GM23338 (cell line): ENCODE measurements around the gene ZNF648. TPM values are rescaled to one million over a fixed set of nuclear protein-coding genes. Genes with fewer than 3 reads are reported as not detected.

ENCODE experiments used
- ATAC-seq: fragments of 200-7000 bp; cut with Tn5 transposase; 3 replicates; pipeline ENCODE4 v1.9.1; 2020
- DNase-seq: peaks from one replicate; pipeline ENCODE4 v3.0.0-alpha.2; 2015; ENCODE audit warnings: low spot score
- H2AFZ ChIP-seq: fragments of 200-600 bp; sonication (generic); 2 replicates; pipeline ENCODE4 v1.8.0; 2016; ENCODE audit warnings: antibody characterized with exemption, mild to moderate bottlenecking, moderate library complexity
- H3F3A ChIP-seq: fragments of 200-600 bp; sonication (generic); replicated peaks from 2 replicates; pipeline ENCODE4 v1.8.0; 2017; ENCODE audit warnings: antibody characterized with exemption, mixed run types, low read depth
- H3K27ac ChIP-seq: fragments of 200-600 bp; sonication (generic); 2 replicates; pipeline ENCODE4 v1.6.1; 2016; ENCODE audit warnings: low read depth
- H3K27me3 ChIP-seq: fragments of 200-600 bp; sonication (generic); 2 replicates; pipeline ENCODE4 v1.8.0; 2016; ENCODE audit warnings: mild to moderate bottlenecking, mixed run types, moderate library complexity; ENCODE audit not compliant: insufficient read depth
- H3K36me3 ChIP-seq: fragments of 200-600 bp; sonication (generic); 2 replicates; pipeline ENCODE4 v1.8.0; 2016; ENCODE audit warnings: mild to moderate bottlenecking; ENCODE audit not compliant: insufficient read depth
- H3K4me1 ChIP-seq: fragments of 200-600 bp; sonication (generic); 2 replicates; pipeline ENCODE4 v1.8.0; 2016; ENCODE audit warnings: mild to moderate bottlenecking, moderate library complexity; ENCODE audit not compliant: insufficient read depth
- H3K4me2 ChIP-seq: fragments of 200-600 bp; sonication (generic); 2 replicates; pipeline ENCODE4 v1.7.1; 2017; ENCODE audit warnings: mixed run types
- H3K4me3 ChIP-seq: fragments of 200-600 bp; sonication (generic); 2 replicates; pipeline ENCODE4 v1.6.1; 2016; ENCODE audit warnings: mixed run types
- H3K79me2 ChIP-seq: fragments of 200-600 bp; sonication (generic); replicated peaks from 2 replicates; pipeline ENCODE4 v1.8.0; 2017; ENCODE audit warnings: mild to moderate bottlenecking; ENCODE audit not compliant: insufficient read depth
- H3K9me2 ChIP-seq: fragments of 200-600 bp; sonication (generic); 2 replicates; pipeline ENCODE4 v1.8.0; 2017; ENCODE audit not compliant: insufficient read depth
- H4K20me1 ChIP-seq: fragments of 200-600 bp; sonication (generic); replicated peaks from 2 replicates; pipeline ENCODE4 v1.8.0; 2017; ENCODE audit warnings: mild to moderate bottlenecking; ENCODE audit not compliant: insufficient read depth
- H3K27ac Mint-ChIP-seq: 2 replicates; pipeline ENCODE4 v1.8.0; 2020; ENCODE audit warnings: inconsistent platforms, mild to moderate bottlenecking, moderate library complexity, mixed read lengths
- H3K27me3 Mint-ChIP-seq: 3 replicates; pipeline ENCODE4 v1.8.0; 2022; ENCODE audit warnings: low read depth, mild to moderate bottlenecking, moderate library complexity, mixed read lengths, inconsistent platforms; ENCODE audit not compliant: insufficient read depth, poor library complexity
- H3K36me3 Mint-ChIP-seq: 3 replicates; pipeline ENCODE4 v1.8.0; 2021; ENCODE audit warnings: low read depth, mild to moderate bottlenecking, inconsistent platforms, moderate library complexity, mixed read lengths
- H3K4me1 Mint-ChIP-seq: 3 replicates; pipeline ENCODE4 v1.8.0; 2020; ENCODE audit warnings: mild to moderate bottlenecking, inconsistent platforms, mixed read lengths
- H3K4me3 Mint-ChIP-seq: 3 replicates; pipeline ENCODE4 v1.8.0; 2021; ENCODE audit warnings: moderate library complexity, mild to moderate bottlenecking, inconsistent platforms, mixed read lengths
- H3K9me3 Mint-ChIP-seq: 3 replicates; pipeline ENCODE4 v1.8.0; 2020; ENCODE audit warnings: moderate library complexity, mild to moderate bottlenecking, inconsistent platforms, mixed read lengths
- CREB1 ChIP-seq: fragments of 250-450 bp; sonication (Bioruptor Pico); IDR thresholded peaks from 2 replicates; pipeline ENCODE4 v1.5.0; 2020; ENCODE audit warnings: low read depth, mild to moderate bottlenecking, moderate library complexity
- EZH2 ChIP-seq: fragments of 200-600 bp; sonication (generic); IDR thresholded peaks from one replicate; pipeline ENCODE4 v1.8.0; 2017; ENCODE audit warnings: antibody characterized with exemption, mild to moderate bottlenecking, low read depth; ENCODE audit not compliant: unreplicated experiment
- EZH2phosphoT487 ChIP-seq: fragments of 200-600 bp; sonication (generic); IDR thresholded peaks from one replicate; pipeline ENCODE4 v1.8.1; 2018; ENCODE audit warnings: antibody characterized with exemption; ENCODE audit not compliant: unreplicated experiment
- JUNB ChIP-seq: IDR thresholded peaks from one replicate; pipeline ENCODE4 v1.6.1; 2016; ENCODE audit warnings: antibody characterized with exemption; ENCODE audit not compliant: unreplicated experiment
- NANOG ChIP-seq: IDR thresholded peaks from 2 replicates; pipeline ENCODE4 v1.6.1; 2016; ENCODE audit warnings: antibody characterized with exemption, borderline replicate concordance
- POLR2AphosphoS5 ChIP-seq: IDR thresholded peaks from 2 replicates; pipeline ENCODE4 v1.6.1; 2016; ENCODE audit warnings: antibody characterized with exemption, low read depth
- STAT1 ChIP-seq: IDR thresholded peaks from one replicate; pipeline ENCODE4 v1.6.1; 2016; ENCODE audit warnings: antibody characterized with exemption; ENCODE audit not compliant: unreplicated experiment
- ZNF114 ChIP-seq: fragments of 250-450 bp; sonication (Bioruptor Pico); IDR thresholded peaks from 2 replicates; pipeline ENCODE4 v1.5.0; 2020; ENCODE audit warnings: mild to moderate bottlenecking, moderate library complexity
- ZNF331 ChIP-seq: fragments of 250-450 bp; sonication (Bioruptor Pico); IDR thresholded peaks from 2 replicates; pipeline ENCODE4 v1.5.0; 2020; ENCODE audit warnings: low read depth, mild to moderate bottlenecking, moderate library complexity
- polyA plus RNA-seq: library from polyadenylated mRNA; unstranded; fragments of >200 nt; fragmentation: Nextera tagmentation; extraction: Ambion mirVana; gene quantifications from 2 replicates; pipeline ENCODE4 v1.2.1, GENCODE V29; 2016
- total RNA-seq: library from RNA; depleted of rRNA; stranded (reverse); fragments of >200 nt; shearing (Covaris generic); gene quantifications from 2 replicates; pipeline ENCODE4 v1.2.3, GENCODE V29; 2014
- TF ChIP-seq, protein P1 (sequence below): IDR thresholded peaks from one replicate; pipeline ENCODE4 v1.6.1; 2018; ENCODE audit warnings: antibody characterized with exemption; ENCODE audit not compliant: unreplicated experiment
- TF ChIP-seq, protein P2 (sequence below): fragments of 250-450 bp; sonication (Bioruptor Pico); IDR thresholded peaks from 2 replicates; pipeline ENCODE4 v1.5.0; 2020; ENCODE audit warnings: mild to moderate bottlenecking, moderate library complexity
- TF ChIP-seq, protein P3 (sequence below), 2 experiments: fragments of 200-600 bp in 1 of 2; sonication (generic) in 1 of 2; conservative IDR thresholded peaks; 2 replicates each; pipeline versions ENCODE4 v1.5.1 to v1.6.1; 2016 to 2017; ENCODE audit warnings: antibody characterized with exemption in 2 of 2, low read depth in 2 of 2, mild to moderate bottlenecking in 2 of 2, moderate library complexity in 1 of 2
- TF ChIP-seq, protein P4 (sequence below): IDR thresholded peaks from 2 replicates; pipeline ENCODE4 v1.6.1; 2016; ENCODE audit warnings: antibody characterized with exemption

ZNF648 gene
- total and polyA plus RNA-seq, 2 experiments from 2014 or later, result 0.24 to 1.2 TPM

DNA sequence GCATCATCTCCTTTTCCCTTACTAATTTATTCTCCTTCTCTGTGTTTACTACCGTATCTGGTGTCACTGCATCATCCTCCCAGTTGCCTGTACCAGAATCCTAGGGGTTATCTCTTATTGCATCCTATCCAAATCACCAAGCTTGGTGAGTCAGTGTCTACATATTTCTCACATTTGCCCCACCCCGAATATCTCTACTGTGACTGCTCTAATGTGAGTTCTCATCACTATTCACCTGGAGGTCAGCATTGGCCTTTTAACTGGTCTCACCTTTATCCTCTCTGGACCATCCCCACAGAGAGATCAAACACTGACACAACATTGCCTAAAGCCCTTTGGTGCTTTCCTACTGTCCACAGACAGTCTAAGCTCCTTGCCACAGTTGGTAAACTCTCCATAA, 45.7 kb upstream of the ZNF648 start:
- no peak for DNase-seq
- H3K4me1 ChIP-seq, result peaks cover 2% of the 10 kb centered on the region; the same call in 1 of the 2 replicates
- no peaks in the 10 kb centered on the region for H4K20me1 ChIP-seq
- Mint-ChIP-seq H3K36me3 (peaks cover 6% of the 10 kb centered on the region; the same call in 1 of the 3 replicates), H3K4me1 (peaks cover 13% of the 10 kb centered on the region), H3K4me3 (no peak overlapping the region), H3K27me3 (peaks cover 7% of the 10 kb centered on the region), H3K9me3 (no peaks in the 10 kb centered on the region; the same call in 1 of the 3 replicates), H3K27ac (no peak overlapping the region)
- TF ChIP-seq, protein P1, sequence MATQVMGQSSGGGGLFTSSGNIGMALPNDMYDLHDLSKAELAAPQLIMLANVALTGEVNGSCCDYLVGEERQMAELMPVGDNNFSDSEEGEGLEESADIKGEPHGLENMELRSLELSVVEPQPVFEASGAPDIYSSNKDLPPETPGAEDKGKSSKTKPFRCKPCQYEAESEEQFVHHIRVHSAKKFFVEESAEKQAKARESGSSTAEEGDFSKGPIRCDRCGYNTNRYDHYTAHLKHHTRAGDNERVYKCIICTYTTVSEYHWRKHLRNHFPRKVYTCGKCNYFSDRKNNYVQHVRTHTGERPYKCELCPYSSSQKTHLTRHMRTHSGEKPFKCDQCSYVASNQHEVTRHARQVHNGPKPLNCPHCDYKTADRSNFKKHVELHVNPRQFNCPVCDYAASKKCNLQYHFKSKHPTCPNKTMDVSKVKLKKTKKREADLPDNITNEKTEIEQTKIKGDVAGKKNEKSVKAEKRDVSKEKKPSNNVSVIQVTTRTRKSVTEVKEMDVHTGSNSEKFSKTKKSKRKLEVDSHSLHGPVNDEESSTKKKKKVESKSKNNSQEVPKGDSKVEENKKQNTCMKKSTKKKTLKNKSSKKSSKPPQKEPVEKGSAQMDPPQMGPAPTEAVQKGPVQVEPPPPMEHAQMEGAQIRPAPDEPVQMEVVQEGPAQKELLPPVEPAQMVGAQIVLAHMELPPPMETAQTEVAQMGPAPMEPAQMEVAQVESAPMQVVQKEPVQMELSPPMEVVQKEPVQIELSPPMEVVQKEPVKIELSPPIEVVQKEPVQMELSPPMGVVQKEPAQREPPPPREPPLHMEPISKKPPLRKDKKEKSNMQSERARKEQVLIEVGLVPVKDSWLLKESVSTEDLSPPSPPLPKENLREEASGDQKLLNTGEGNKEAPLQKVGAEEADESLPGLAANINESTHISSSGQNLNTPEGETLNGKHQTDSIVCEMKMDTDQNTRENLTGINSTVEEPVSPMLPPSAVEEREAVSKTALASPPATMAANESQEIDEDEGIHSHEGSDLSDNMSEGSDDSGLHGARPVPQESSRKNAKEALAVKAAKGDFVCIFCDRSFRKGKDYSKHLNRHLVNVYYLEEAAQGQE, result no peak
- TF ChIP-seq ZNF331, result no peak
- no peak for TF ChIP-seq JUNB
- TF ChIP-seq, protein P2, sequence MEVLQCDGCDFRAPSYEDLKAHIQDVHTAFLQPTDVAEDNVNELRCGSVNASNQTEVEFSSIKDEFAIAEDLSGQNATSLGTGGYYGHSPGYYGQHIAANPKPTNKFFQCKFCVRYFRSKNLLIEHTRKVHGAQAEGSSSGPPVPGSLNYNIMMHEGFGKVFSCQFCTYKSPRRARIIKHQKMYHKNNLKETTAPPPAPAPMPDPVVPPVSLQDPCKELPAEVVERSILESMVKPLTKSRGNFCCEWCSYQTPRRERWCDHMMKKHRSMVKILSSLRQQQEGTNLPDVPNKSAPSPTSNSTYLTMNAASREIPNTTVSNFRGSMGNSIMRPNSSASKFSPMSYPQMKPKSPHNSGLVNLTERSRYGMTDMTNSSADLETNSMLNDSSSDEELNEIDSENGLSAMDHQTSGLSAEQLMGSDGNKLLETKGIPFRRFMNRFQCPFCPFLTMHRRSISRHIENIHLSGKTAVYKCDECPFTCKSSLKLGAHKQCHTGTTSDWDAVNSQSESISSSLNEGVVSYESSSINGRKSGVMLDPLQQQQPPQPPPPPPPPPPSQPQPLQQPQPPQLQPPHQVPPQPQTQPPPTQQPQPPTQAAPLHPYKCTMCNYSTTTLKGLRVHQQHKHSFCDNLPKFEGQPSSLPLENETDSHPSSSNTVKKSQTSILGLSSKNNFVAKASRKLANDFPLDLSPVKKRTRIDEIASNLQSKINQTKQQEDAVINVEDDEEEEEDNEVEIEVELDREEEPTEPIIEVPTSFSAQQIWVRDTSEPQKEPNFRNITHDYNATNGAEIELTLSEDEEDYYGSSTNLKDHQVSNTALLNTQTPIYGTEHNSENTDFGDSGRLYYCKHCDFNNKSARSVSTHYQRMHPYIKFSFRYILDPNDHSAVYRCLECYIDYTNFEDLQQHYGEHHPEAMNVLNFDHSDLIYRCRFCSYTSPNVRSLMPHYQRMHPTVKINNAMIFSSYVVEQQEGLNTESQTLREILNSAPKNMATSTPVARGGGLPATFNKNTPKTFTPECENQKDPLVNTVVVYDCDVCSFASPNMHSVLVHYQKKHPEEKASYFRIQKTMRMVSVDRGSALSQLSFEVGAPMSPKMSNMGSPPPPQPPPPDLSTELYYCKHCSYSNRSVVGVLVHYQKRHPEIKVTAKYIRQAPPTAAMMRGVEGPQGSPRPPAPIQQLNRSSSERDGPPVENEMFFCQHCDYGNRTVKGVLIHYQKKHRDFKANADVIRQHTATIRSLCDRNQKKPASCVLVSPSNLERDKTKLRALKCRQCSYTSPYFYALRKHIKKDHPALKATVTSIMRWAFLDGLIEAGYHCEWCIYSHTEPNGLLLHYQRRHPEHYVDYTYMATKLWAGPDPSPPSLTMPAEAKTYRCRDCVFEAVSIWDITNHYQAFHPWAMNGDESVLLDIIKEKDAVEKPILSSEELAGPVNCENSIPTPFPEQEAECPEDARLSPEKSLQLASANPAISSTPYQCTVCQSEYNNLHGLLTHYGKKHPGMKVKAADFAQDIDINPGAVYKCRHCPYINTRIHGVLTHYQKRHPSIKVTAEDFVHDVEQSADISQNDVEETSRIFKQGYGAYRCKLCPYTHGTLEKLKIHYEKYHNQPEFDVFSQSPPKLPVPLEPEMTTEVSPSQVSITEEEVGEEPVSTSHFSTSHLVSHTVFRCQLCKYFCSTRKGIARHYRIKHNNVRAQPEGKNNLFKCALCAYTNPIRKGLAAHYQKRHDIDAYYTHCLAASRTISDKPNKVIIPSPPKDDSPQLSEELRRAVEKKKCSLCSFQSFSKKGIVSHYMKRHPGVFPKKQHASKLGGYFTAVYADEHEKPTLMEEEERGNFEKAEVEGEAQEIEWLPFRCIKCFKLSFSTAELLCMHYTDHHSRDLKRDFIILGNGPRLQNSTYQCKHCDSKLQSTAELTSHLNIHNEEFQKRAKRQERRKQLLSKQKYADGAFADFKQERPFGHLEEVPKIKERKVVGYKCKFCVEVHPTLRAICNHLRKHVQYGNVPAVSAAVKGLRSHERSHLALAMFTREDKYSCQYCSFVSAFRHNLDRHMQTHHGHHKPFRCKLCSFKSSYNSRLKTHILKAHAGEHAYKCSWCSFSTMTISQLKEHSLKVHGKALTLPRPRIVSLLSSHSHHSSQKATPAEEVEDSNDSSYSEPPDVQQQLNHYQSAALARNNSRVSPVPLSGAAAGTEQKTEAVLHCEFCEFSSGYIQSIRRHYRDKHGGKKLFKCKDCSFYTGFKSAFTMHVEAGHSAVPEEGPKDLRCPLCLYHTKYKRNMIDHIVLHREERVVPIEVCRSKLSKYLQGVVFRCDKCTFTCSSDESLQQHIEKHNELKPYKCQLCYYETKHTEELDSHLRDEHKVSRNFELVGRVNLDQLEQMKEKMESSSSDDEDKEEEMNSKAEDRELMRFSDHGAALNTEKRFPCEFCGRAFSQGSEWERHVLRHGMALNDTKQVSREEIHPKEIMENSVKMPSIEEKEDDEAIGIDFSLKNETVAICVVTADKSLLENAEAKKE (CRISPR knock-in tag), result no peak
- no peak for TF ChIP-seq EZH2
- no peak for TF ChIP-seq POLR2AphosphoS5
- TF ChIP-seq STAT1, result no peak
- TF ChIP-seq, protein P3, sequence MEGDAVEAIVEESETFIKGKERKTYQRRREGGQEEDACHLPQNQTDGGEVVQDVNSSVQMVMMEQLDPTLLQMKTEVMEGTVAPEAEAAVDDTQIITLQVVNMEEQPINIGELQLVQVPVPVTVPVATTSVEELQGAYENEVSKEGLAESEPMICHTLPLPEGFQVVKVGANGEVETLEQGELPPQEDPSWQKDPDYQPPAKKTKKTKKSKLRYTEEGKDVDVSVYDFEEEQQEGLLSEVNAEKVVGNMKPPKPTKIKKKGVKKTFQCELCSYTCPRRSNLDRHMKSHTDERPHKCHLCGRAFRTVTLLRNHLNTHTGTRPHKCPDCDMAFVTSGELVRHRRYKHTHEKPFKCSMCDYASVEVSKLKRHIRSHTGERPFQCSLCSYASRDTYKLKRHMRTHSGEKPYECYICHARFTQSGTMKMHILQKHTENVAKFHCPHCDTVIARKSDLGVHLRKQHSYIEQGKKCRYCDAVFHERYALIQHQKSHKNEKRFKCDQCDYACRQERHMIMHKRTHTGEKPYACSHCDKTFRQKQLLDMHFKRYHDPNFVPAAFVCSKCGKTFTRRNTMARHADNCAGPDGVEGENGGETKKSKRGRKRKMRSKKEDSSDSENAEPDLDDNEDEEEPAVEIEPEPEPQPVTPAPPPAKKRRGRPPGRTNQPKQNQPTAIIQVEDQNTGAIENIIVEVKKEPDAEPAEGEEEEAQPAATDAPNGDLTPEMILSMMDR (conservative IDR thresholded peaks at IDR 0.05; ENCODE audit: low read depth in 2 of 2), result no peak
- no peak for TF ChIP-seq EZH2phosphoT487
- no peak for TF ChIP-seq ZNF114
- no peak for TF ChIP-seq CREB1 (CRISPR knock-in tag)
- no peak for TF ChIP-seq NANOG
- TF ChIP-seq, protein P4, sequence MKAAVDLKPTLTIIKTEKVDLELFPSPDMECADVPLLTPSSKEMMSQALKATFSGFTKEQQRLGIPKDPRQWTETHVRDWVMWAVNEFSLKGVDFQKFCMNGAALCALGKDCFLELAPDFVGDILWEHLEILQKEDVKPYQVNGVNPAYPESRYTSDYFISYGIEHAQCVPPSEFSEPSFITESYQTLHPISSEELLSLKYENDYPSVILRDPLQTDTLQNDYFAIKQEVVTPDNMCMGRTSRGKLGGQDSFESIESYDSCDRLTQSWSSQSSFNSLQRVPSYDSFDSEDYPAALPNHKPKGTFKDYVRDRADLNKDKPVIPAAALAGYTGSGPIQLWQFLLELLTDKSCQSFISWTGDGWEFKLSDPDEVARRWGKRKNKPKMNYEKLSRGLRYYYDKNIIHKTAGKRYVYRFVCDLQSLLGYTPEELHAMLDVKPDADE, result no peak
- no peaks in the 10 kb centered on the region for H3K79me2 ChIP-seq
- no peaks in the 10 kb centered on the region for H3K36me3 ChIP-seq
- H3K4me3 ChIP-seq, result no peak overlapping the region
- peaks cover 9% of the 10 kb centered on the region for H3K9me2 ChIP-seq
- no peaks in the 10 kb centered on the region for H3F3A ChIP-seq
- ATAC-seq, result no peak
- no peak overlapping the region for H2AFZ ChIP-seq
- H3K4me2 ChIP-seq, result no peak overlapping the region
- H3K27me3 ChIP-seq, result no peaks in the 10 kb centered on the region
- H3K27ac ChIP-seq, result no peak overlapping the region
